ENCODE measurements around the gene L1CAM.

L1CAM gene

DNA sequence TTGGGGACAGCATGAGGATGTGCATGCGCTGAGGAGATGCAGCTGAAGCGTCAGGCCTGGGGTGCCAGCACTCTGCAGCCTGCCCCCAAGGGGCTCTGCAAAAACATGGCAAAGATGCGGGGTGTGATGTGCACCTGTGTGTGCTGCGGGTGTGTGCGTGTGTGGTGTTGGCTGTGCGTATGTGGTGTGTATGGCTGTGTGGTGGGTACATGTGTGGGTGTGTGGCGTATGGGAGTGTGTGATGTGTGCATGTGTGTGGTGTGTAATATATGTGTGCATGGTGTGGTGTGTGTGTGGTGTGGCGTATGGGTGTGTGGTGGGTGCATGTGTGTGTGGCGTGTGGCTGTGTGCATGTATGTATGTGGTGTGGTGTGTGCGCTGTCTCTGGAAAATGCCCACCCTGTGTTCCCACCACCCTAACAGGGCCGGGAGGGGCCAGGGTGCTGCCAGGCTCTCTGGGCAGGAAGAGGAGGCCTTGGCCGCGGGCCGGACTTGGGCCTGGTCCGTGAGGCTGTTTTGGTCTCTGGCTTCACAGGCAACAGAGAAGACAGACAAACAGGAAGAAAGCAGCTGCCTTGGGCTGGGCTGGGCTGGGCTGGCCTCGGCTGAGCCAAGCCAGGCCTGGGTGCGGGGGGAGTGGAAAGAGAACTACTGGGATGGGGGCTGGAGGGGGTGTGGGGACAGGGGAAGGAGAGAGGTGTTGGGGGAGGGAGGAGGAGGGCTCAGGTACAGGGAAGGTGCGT, 17.4 kb upstream of the L1CAM start:
- no peak for DNase-seq

DNA sequence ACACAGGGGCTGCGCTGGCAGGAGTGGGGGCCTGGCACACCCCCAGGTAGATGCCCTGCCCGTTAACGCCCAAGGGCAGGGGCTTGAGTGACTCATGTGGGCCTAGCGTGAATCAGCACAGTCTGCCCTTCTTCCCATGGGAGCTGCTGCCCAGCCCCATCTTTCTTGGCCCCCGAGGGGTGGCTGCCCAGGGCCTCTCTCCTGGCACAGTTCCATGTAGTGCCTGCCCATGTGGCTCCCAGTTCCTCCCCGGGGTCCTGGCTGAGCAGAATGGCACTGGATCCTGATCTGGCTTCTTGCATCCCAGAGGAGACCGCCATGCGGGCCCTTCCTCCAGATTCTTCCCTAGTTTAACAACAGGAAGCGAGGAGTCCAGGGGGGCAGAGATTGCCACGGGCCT, 16.4 kb upstream of the L1CAM start:
- no peak for DNase-seq

DNA sequence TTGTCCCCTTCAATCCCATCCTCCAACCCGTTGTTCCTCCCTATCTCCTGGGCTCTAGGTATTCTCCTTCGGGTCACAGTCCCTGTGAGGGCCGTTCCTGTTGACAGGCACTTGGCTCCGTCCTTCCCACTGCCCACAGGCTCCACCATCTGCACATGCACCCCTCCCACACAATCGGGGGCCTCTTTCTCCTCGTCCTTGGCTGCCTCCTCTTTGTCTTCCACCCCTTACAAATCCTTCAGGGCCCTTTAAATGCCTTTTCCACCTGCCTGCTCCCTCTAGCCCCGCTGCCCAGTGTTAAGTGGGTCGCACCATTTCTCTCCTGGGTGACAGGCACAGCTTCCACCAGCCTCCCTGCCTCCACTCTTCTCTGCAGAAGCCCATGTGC, 15.8 kb upstream of the L1CAM start:
- DNase-seq = no peak

DNA sequence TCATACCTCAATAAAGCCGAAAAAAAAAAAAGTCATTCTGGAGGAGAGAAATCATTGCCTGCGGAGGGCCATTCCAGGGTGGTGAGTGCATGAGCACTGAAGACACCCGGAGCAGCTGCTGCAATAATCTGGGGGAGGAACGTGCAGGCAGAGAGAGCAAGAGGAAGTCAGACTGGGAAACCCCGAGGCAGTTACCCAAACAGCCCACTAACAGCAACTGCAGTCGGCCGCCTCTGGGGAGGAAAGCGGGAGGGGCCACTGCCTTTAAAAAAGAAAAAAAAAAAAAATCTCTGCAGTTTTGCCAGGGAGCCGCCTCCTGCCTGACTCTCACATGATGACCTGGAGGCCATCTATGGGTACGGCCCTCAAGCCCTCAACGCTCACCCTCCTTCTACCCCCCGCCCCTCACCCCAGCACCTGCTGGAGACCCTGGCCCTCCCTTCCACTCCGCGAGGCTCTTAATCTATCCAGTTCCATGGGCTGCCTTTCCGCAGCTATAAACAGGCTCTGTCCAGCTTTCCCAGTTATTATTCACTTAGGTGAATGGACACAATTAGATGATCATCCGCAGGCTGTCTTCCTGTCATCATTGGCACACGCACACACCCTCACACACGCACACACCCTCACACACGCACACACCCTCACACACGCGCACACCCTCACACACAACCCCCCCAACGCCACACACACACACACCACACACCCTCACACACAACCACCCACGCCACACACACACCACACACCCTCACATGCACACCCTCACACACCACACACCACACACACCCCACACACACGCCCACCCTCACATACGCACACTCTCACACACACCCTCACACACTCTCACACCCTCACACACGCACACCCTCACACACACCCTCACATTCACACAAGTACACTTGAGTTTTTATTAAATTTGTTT, 15.1 kb upstream of the L1CAM start:
- DNase-seq = peak; percentile 65

DNA sequence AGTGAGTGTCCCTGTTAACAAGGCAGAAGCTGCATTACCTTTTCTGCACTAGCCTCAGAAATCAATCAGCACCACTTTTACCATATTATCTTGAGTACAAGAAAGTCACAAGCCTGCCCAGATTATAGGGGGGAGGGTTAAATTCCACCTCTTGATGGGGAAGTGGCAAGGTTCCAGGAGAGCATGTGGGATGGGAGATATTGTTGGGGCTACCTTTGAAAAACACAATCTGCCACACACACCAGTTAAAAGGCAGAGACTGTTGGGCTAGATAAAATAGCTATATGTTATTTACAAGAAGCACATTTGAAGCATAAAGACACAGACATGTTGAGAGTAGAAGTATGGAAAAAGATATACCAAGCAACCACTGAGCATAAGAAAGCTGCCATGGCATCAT, 11.9 kb upstream of the L1CAM start:
- no peak for DNase-seq

DNA sequence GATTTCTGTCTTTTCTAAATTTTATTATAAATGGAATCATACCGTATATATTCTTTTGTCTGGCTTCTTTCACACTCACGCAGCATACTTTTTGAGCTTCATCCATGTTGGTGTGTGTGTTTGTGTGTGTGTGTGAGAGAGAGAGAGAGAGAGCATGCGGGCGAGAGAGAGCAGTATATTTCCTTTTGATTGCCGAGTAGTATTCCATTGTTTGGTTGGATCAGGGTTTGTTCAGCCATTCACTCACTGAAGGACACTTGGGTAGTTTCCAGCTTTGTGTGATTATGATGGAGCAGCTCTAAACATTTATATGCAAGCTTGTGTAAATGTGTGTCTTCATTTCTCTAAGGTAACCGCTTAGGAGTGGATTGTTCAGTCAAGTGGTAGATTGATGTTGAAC, 3.1 kb upstream of the L1CAM start:
- no peak for DNase-seq

DNA sequence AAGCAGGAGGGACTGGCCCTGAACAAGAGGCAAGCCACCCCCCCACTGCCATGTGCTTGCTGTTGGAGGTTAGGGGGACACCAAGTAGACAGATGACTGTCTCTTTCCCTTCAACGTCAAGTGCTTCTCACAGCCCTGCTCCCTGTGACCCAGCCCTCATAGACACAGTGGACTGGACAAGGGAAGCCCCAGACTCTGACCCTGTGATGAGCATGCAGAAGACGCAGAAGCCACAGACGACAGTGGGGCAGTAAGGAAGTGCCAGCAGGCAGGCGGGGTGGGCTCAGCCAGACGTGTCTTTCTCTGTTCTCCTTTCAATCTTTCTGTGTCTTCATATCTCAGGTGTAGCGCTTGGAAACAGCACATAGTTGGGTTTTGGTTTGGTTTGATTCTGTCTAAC, 2.4 kb upstream of the L1CAM start:
- no peak for DNase-seq

DNA sequence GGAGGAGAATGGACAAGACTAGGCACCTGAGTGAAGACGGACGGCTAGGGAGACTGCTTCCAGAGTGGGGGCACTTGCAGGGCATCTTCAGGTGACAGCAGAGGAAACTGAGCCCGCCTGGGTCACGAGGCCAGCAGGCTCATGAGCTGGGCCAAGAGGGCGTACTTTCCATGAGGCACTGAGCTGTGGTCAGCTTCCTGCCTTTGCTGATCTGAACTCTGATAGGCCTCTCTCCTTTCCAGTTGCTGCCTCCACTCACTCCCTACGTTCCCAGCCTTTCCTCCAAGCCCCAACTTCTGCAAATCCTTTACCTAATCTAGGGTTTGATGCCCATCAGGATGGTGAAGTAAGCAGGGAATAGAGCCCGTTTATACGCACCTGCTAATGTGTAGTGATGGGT, 1.4 kb upstream of the L1CAM start:
- DNase-seq = no peak

DNA sequence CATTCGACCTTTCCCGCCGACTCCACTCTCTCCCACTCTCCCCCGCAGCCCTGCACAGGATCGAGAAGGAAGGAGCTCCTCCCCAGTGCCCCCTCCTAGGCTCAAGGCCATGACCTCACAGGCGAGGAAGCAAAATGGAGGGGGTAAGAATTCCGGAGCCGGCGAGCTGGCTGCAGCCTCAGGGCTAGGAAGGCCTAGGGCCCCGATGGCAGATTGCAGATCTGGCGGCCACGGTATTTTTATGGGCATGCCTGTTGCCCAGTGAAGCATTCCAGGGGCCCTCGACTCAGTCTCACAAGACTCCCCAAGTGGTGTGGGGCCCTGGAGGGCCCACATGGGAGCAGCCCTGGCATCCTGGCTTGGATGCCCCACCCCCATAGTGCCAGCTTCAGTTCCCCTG, 942 bp upstream of the L1CAM start:
- no peak for DNase-seq

DNA sequence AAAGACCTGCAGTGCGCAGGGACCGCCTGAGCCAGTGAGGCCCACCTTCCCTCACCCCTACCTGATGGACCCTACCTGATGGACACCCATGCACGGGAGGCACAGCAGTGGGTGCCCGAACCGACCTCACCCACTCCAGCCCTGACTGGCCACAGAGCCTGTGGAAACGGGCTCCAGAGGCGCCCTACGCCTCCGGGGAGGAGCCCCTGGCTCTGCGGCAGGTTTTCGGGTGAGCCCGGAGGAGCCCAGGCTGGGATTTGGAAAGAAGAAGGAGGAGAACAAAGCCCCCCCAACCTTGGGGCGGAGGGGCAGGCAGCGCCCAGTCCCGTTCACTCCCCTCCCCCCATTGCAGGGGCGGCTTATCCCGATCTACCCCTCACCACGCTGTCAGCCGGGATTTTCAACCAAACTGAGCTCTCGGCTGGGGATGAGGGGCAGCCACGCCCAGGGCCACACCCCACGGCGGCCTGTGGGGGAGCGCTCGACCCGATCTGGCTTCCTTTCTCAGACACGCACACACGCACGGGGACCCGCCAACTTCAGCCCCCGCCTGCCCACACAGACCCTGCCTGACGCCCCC, 675 bp downstream of the L1CAM start:
- no peak for DNase-seq

DNA sequence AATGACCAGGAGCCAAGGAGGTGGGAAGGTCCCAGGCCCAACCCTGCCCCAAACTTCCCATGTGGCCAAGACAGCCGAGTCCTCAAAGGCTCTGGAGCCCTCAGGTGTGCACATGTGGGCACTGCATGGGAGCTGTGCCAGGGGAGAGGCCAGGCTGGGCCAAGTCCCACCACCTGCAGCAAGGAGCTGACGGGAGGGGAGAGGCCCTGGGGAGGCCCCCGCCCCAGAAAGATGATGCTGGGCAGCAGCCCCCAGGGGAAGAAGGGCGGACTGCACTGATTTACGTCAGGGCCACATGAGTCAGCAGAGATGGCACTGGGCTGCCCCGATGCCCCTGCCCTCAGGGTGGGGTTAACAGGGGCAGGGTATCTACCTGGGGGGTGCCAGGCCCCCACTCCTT, 1.4 kb downstream of the L1CAM start:
- no peak for DNase-seq

DNA sequence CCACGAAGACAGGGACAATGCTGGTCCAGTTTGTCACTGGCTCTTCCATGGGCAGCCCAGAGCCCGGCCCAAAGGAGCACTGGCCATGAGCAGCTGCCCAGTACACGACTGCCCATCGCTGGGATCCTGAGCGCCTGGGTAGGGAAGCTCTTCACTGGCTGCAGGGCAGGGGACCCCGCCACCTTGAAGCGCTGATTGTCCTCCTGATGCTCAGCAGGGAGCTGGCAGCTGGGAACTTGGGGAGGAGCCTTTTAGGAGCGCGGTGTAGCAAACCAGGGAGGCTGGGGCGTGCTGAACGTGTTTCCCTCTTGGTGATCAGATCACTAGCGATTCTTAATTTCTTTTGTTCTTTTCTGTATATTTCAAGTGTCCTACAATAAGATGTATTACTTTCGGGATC, 1.8 kb downstream of the L1CAM start:
- DNase-seq = no peak

DNA sequence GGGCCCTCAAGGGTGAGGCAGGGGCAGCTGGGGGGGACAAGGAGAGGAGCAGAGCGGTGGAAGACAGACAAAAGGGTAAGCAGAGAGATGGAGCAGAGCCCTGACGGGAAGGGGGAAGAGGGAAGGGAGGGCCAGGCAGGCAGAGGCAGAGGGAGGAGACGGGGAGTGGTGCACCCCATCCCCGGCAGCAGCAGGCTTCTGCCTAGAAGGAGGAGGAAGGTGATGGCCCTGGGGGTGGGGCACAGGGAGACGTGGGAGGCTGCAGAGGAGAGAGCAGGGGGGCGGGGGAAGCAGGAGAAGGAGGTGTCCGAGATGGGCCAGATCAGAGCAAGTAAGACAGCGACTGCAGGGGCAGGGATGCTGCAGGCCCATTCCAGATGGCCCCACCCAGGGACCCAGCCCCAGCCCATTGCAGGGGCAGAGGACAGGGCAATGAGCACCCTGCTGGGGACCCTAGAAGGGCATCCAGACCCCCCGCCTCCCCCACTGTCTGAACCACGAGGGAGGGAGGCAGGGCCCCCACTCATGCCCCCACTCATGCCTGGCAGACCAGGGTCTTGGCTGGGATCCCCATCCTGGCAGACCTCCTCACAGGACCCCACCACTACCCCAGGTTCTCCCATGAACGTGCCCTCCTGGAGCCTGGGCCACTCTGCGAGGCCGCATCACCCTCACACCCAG, 2.7 kb downstream of the L1CAM start:
- DNase-seq = no peak

DNA sequence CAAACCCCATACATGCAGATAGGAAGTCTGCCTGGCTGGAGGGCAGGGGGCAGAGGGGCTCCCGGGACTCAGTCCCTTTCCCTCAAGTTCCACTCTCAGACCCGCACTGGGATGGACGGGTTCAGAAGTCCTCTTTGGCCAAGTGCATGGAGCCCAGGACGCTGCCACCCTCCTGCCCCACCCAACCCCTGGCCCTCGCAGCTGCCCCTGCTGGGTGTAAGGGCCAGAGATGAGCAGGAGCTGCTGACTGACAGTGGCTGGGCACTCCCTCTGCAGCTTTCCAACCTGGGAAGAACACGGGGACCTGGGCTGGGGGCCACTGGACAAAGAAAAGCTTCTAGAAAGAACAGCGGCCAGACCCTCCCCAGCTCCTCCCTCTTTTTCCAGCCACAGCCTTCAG, 3.4 kb downstream of the L1CAM start:
- no peak for DNase-seq

DNA sequence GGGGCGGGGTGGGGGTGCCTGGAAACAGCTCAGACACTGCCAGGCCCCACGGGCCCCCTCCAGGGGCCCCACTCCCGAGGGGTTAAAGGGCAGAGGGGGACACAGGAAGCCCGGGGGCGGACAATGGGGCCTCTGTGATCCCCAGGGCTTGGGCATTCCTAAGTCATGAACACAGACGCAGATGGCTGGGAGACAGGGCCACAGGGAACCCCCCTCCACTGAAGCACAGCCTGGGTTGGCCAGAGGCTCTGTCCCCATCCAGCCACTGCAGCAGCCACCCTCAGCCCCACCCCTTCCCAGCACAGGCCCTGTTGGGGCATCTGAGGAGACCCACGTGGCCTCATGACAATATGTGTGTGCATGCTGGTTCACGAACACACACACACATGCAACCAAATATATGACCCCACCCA, 3.9 kb downstream of the L1CAM start:
- DNase-seq = no peak

DNA sequence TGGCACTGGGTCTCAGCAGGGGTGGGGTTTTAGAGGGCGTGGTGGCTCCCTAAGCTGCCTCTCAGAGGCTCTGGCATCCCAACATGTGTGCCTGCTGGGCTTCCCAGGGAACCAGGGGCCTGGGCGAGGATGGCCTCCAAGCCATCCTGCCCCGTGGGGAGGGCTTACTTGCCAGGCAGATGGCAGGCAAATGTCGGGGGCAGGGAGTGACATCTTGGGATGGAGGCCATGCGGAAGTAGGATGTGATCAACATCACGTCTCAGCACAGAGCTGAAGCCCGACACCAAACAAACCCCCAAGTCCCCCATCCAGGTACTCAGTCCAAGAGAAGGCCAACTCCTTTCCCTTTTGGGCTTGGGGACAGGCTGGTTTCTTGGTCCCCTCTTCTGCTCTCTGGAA, 4.7 kb downstream of the L1CAM start:
- DNase-seq = no peak

DNA sequence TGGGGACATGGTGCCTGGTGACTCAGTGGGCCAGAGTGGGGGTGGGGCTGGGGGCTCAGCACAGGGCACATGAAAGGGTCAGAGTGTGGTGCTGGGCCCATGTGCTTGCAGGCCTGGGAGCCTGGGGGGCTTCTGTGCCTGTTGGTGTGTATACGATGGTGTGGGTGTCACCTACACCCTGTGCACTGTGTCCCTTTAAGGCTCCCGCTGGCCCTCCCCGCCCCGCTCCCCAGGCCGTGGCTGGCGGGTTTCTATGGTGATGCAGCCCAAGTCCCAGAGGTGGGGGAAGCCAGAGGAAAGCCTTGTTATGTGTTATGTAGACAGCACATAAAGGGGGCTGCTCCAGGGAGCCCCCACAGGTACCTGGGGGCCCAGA, 5.5 kb downstream of the L1CAM start:
- no peak for DNase-seq

DNA sequence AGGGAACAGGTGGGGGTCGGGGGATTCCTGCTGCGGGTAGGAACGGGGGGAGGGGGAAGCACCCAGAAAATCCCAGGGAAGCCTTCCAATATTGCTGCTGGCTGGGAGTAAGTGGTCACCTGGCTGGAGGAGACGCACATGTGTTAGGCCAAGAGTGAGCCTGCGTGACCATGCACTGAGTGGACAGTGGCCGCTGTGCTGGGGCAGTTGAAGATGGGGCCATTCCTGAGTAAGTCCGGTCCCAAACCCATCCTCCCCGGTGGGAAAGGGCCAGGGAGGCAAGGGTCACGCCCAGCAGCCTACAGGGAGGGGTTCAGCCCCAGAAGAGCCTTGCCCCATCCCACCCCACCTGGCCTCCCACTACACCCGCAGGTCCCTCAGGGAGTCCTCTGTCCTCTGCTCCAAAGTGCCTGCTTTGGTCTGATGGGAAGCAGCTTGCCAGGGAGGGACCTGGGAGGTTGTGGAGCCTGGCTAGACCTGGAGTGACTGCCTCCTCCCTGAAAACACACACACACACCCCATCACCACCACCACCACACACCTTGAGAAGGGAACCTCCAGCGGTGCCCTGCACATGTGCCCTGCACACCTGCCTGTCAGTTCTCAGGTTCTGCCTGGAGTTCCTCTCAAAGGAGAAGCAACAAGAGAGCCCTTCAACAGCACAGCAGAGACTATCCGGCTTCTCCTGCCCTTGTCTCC, 6.1 kb downstream of the L1CAM start:
- DNase-seq = no peak

DNA sequence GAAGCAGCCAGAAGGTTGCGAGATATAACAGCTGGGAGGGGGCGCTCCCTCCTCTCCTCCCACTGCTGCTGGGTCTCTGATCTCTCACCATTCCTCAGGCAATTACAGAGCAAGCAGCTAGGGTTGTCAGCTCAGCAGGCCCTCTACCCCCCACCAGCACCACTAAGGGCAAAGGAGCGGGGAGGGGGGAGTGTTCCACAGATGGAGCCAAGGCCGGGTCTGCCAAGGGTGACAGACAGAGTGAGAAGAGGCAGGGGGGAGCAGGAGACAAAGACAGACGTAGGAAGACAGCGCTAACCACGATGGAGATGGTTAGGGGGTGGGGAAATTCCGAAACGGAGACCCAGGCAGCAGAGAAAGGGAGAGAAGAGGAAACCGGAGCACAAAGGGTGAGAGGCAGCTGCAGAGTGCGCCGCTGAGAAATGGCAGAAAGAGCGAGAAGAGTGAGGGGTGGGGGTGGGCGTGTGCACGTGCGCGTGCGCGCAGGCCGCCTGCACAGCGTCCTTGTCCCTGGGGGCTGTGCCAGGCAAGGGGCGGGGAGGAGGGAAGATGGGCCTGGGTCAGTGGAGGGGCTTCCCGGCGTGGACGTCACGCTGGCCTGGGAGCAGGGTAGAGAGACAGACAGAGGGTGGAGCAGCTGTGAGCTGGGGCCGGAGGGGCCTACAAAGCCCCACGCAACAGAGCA, 6.9 kb downstream of the L1CAM start:
- DNase-seq = no peak

DNA sequence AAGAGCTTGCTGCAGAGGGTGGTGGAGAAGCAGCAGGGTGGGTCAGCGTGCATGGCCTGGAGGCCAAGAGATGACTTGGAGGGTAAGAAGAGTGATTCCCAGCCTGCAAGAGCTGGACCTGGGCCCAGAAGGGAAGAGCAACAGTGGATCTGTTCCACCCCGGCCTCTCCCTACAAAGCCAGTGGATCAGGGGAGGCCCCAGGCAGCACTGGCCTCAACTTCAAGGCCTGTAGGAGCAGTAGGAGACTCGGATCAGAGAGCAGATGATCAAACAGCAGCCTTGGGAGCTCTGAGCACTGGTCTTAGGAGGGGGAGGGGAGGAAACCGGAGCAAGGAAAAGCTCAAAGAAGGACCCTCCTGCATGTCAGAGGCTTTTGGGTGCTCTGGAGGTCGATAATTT, 7.6 kb downstream of the L1CAM start:
- no peak for DNase-seq

DNA sequence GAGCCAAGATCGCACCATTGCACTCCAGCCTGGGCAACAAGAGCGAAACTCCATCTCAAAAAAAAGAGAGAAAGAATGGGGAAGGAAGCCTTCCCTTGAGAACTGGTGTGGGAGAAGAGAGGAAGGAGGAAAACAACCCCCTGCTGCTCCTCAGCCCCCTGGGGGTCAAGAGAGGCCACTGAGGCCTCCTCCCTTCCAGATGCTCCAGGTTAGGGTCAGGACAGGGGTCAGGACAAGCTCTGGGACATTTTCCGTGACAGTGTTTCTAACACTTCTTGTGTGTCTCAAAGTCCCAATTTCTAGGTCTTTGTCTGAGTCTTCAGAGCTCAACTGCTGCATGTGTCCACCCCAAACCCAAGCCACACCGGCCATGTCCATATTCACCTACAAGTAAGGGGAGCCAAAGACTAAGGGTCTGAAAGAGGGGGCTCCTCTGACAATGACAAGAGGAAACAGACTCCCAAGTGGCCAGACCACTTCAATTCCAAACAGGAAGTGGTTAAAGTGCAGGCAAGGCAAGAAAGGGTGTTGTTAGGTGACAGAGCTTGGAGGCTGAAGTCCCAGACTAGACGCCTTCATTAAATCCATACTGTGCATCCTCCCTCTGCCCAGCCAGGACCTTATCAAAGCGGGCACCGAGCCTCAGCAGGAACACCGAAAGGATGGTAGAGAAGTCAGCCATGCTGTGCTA, 8.3 kb downstream of the L1CAM start:
- no peak for DNase-seq

DNA sequence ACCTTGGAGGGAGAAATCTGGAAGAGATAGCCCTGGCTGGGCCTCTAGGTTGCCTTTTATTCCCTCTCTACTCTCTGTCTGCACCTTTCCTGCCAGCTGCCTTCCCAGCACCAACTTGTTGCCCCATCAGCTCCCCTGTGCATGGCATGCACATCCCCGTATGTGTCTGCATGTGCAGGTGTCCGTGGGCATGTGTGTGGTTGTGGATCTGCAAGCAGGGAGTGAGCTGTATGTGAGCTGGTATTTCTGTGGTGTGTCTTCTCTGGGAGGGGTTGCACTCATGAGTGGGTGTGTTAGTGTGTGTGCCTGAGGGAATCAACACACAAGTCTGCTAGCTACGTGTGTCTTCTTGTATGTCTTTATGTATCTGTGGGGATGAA, 9.9 kb downstream of the L1CAM start:
- DNase-seq = no peak
